ENCODE measurements around the gene ASB8. TPM values are rescaled to one million over a fixed set of nuclear protein-coding genes. Genes with fewer than 3 reads are reported as not detected.

The ASB8 gene
- total and polyA plus RNA-seq, 2 donors (not counting 1 experiment from before 2014, with no cell fraction given), result 23.8 to 35.0 TPM

- no peak overlapping the region for H2AFZ ChIP-seq (ENCODE audit: low read length)
- no peak overlapping the region for H3K4me3 ChIP-seq (replicated peaks in 1 of 4; ENCODE audit: control extremely low read depth in 1 of 4, insufficient read depth in 1 of 4, low read depth in 3 of 4, low read length in 4 of 4)
- no peak overlapping the region for H3K4me2 ChIP-seq (ENCODE audit: extremely low read depth, insufficient read depth, low read length)
- DNase-seq (ENCODE audit: low read depth in 2 of 2), result no peak
- no peak overlapping the region for H3K9ac ChIP-seq (ENCODE audit: insufficient read depth, low read length)
- H3K27me3 ChIP-seq (ENCODE audit: control insufficient read depth, insufficient read depth, low read length), result peaks cover 62% of the 10 kb centered on the region
- H4K20me1 ChIP-seq (ENCODE audit: control insufficient read depth, extremely low read depth, insufficient read depth, low read length), result no peaks in the 10 kb centered on the region
- H3K27ac ChIP-seq (ENCODE audit: insufficient read depth, low read length), result no peak overlapping the region
- H3K36me3 ChIP-seq (ENCODE audit: control insufficient read depth, insufficient read depth, low read length), result no peaks in the 10 kb centered on the region
- H3K9me3 ChIP-seq (ENCODE audit: control insufficient read depth, insufficient read depth, low read depth, low read length), result no peaks in the 10 kb centered on the region
- H3K4me1 ChIP-seq (ENCODE audit: control insufficient read depth, extremely low read depth, insufficient read depth, low read length), result peaks cover 4% of the 10 kb centered on the region
- TF ChIP-seq CTCF (conservative IDR thresholded peaks at IDR 0.05 in 1 of 2, IDR thresholded peaks at IDR 0.05 in 1 of 2; ENCODE audit: low read depth in 1 of 2, low read length in 2 of 2), result no peak
- TF ChIP-seq EZH2 (IDR thresholded peaks at IDR 0.05; ENCODE audit: low read length, missing control alignments), result no peak
- H3K79me2 ChIP-seq (ENCODE audit: control insufficient read depth, insufficient read depth, low read length), result no peaks in the 10 kb centered on the region
Observed at GRCh38 chr12:48180857-48181495, 23.7 kb upstream of the ASB8 start.

DNA sequence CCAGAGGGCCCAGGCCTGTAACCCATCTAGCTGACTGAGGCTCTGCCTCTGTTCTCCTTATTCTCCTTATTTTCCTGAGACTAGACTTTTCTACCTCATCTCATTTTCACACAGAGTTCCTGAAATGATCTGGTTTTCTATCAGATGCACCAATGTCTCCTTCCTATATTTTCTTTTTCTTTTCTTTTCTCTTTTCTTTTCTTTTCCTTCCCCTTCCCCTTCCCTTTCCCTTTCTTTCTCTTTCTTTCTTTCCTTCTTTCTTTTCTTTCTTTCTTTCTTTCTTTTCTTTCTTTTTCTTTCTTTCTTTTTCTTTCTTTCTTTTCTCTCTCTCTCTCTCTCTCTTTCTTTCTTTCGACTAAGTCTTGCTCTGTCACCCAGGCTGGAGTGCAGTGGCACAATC is 23.1 kb upstream of the ASB8 start:
- Histone ChIP-seq H3K9ac (ENCODE audit: insufficient read depth, low read length) (no peak overlapping the region), H4K20me1 (ENCODE audit: control insufficient read depth, extremely low read depth, insufficient read depth, low read length) (no peaks in the 10 kb centered on the region), H3K27me3 (ENCODE audit: control insufficient read depth, insufficient read depth, low read length) (peaks cover 57% of the 10 kb centered on the region), H3K79me2 (ENCODE audit: control insufficient read depth, insufficient read depth, low read length) (no peaks in the 10 kb centered on the region), H3K4me2 (ENCODE audit: extremely low read depth, insufficient read depth, low read length) (no peak overlapping the region), H3K4me1 (ENCODE audit: control insufficient read depth, extremely low read depth, insufficient read depth, low read length) (peaks cover 4% of the 10 kb centered on the region), H3K9me3 (ENCODE audit: control insufficient read depth, insufficient read depth, low read depth, low read length) (no peaks in the 10 kb centered on the region), H3K27ac (ENCODE audit: insufficient read depth, low read length) (no peak overlapping the region), H3K36me3 (ENCODE audit: control insufficient read depth, insufficient read depth, low read length) (no peaks in the 10 kb centered on the region), H3K4me3 (replicated peaks in 1 of 4; ENCODE audit: control extremely low read depth in 1 of 4, insufficient read depth in 1 of 4, low read depth in 3 of 4, low read length in 4 of 4) (no peak overlapping the region), H2AFZ (ENCODE audit: low read length) (no peak overlapping the region)
- TF ChIP-seq CTCF (conservative IDR thresholded peaks at IDR 0.05 in 1 of 2, IDR thresholded peaks at IDR 0.05 in 1 of 2; ENCODE audit: low read depth in 1 of 2, low read length in 2 of 2), result no peak
- TF ChIP-seq EZH2 (IDR thresholded peaks at IDR 0.05; ENCODE audit: low read length, missing control alignments), result no peak
- DNase-seq (ENCODE audit: low read depth in 2 of 2), result no peak

GRCh38 chr12:48179466-48179865 is 22.2 kb upstream of the ASB8 start:
- no peak for DNase-seq (ENCODE audit: low read depth in 2 of 2)
- Histone ChIP-seq H3K79me2 (ENCODE audit: control insufficient read depth, insufficient read depth, low read length) (no peaks in the 10 kb centered on the region), H3K4me1 (ENCODE audit: control insufficient read depth, extremely low read depth, insufficient read depth, low read length) (peaks cover 4% of the 10 kb centered on the region), H3K4me2 (ENCODE audit: extremely low read depth, insufficient read depth, low read length) (no peak overlapping the region), H2AFZ (ENCODE audit: low read length) (no peak overlapping the region), H3K4me3 (replicated peaks in 1 of 4; ENCODE audit: control extremely low read depth in 1 of 4, insufficient read depth in 1 of 4, low read depth in 3 of 4, low read length in 4 of 4) (no peak overlapping the region), H3K9me3 (ENCODE audit: control insufficient read depth, insufficient read depth, low read depth, low read length) (no peaks in the 10 kb centered on the region), H3K36me3 (ENCODE audit: control insufficient read depth, insufficient read depth, low read length) (no peaks in the 10 kb centered on the region), H3K27me3 (ENCODE audit: control insufficient read depth, insufficient read depth, low read length) (peaks cover 47% of the 10 kb centered on the region), H3K27ac (ENCODE audit: insufficient read depth, low read length) (no peak overlapping the region), H4K20me1 (ENCODE audit: control insufficient read depth, extremely low read depth, insufficient read depth, low read length) (no peaks in the 10 kb centered on the region), H3K9ac (ENCODE audit: insufficient read depth, low read length) (no peak overlapping the region)
- no peak for TF ChIP-seq CTCF (conservative IDR thresholded peaks at IDR 0.05 in 1 of 2, IDR thresholded peaks at IDR 0.05 in 1 of 2; ENCODE audit: low read depth in 1 of 2, low read length in 2 of 2)
- TF ChIP-seq EZH2 (IDR thresholded peaks at IDR 0.05; ENCODE audit: low read length, missing control alignments), result no peak

Data from fibroblast of lung (primary cell).